K562 (cell line): ENCODE results near the gene PLS1. TPM values are rescaled to one million over a fixed set of nuclear protein-coding genes. Genes with fewer than 3 reads are reported as not detected.
A peak's percentile ranks its signal among the peaks of the same experiment; 100 is the strongest.

Experiments
- ARID3B ChIP-seq: fragments of 250-450 bp; sonication (Bioruptor Pico); IDR thresholded peaks from 2 replicates; pipeline ENCODE4 v1.4.0; 2020; ENCODE audit warnings: borderline replicate concordance
- ARNT ChIP-seq, 2 experiments: fragments of 450-650 bp; IDR thresholded peaks; 2 replicates each; pipeline ENCODE4 v1.6.1; 2016; ENCODE audit warnings: mild to moderate bottlenecking in 1 of 2
- BMI1 ChIP-seq: fragments of 150-350 bp; IDR thresholded peaks from 2 replicates; pipeline ENCODE4 v1.6.1; 2014; ENCODE audit warnings: low read length
- CEBPZ ChIP-seq: fragments of 150-350 bp; IDR thresholded peaks from 2 replicates; pipeline ENCODE4 v1.6.1; 2014; ENCODE audit warnings: low read depth, mild to moderate bottlenecking, low read length, borderline replicate concordance
- CHD2 ChIP-seq: IDR thresholded peaks from 2 replicates; pipeline ENCODE4 v1.6.1; 2011; ENCODE audit warnings: low read depth, low read length
- ETS2 ChIP-seq: IDR thresholded peaks from 2 replicates; pipeline ENCODE4 v1.6.1; 2016; ENCODE audit warnings: borderline replicate concordance, missing genetic modification characterization, mild to moderate bottlenecking, moderate library complexity, missing compliant biosample characterization; ENCODE audit not compliant: poor library complexity, severe bottlenecking
- FOXK2 ChIP-seq, 2 experiments: fragments of 450-650 bp; IDR thresholded peaks in 1 of 2; conservative IDR thresholded peaks in 1 of 2; 2 replicates each; pipeline ENCODE4 v1.6.1; 2016; ENCODE audit warnings: low read depth in 2 of 2, mild to moderate bottlenecking in 1 of 2
- HMGXB4 ChIP-seq: sonication (generic); formaldehyde crosslinking; IDR thresholded peaks from 2 replicates; pipeline ENCODE4 v1.8.1; 2023; ENCODE audit warnings: mild to moderate bottlenecking, missing genetic modification reagents
- JUN ChIP-seq, 2 experiments: sonication (generic) in 1 of 2; formaldehyde crosslinking in 1 of 2; IDR thresholded peaks; 2 replicates each; pipeline versions ENCODE4 v1.6.1 to v1.8.0; 2012 to 2022; ENCODE audit warnings: borderline replicate concordance in 2 of 2, mild to moderate bottlenecking in 2 of 2, improper control_type of control experiment in 1 of 2, low read depth in 1 of 2, low read length in 1 of 2, missing genetic modification reagents in 1 of 2
- L3MBTL2 ChIP-seq: fragments of 450-650 bp; IDR thresholded peaks from 2 replicates; pipeline ENCODE4 v1.6.1; 2016; ENCODE audit warnings: mild to moderate bottlenecking, moderate library complexity
- PHF20 ChIP-seq: fragments of 450-650 bp; IDR thresholded peaks from 2 replicates; pipeline ENCODE4 v1.6.1; 2018; ENCODE audit not compliant: partially characterized antibody
- TFAP4 ChIP-seq: sonication (generic); formaldehyde crosslinking; IDR thresholded peaks from 2 replicates; pipeline ENCODE4 v1.8.0; 2022; ENCODE audit warnings: missing genetic modification reagents, mild to moderate bottlenecking, moderate library complexity, borderline replicate concordance
- TGIF2 ChIP-seq: sonication (generic); formaldehyde crosslinking; IDR thresholded peaks from 2 replicates; pipeline ENCODE4 v1.8.1; 2022; ENCODE audit warnings: mild to moderate bottlenecking, missing genetic modification reagents, moderate library complexity
- TRIM28 ChIP-seq: fragments of 450-650 bp; IDR thresholded peaks from 2 replicates; pipeline ENCODE4 v1.6.1; 2017
- YY1 ChIP-seq, 3 experiments: IDR thresholded peaks; 2 replicates each; pipeline ENCODE4 v1.6.1; 2011; ENCODE audit warnings: low read length in 2 of 3, mild to moderate bottlenecking in 2 of 3, moderate library complexity in 2 of 3, borderline replicate concordance in 1 of 3, control low read depth in 1 of 3, low read depth in 1 of 3; ENCODE audit not compliant: insufficient read depth in 3 of 3, insufficient replicate concordance in 2 of 3, control insufficient read depth in 1 of 3, insufficient read length in 1 of 3; ENCODE audit errors: extremely low read depth in 1 of 3
- ZC3H8 ChIP-seq: fragments of 450-650 bp; IDR thresholded peaks from 2 replicates; pipeline ENCODE4 v1.6.1; 2017
- ZNF644 ChIP-seq: fragments of 200-800 bp; sonication (Bioruptor generic); IDR thresholded peaks from 2 replicates; pipeline ENCODE4 v1.6.1; 2016; ENCODE audit warnings: low read depth, missing genetic modification characterization, missing compliant biosample characterization
- polyA plus RNA-seq, 8 experiments: library from polyadenylated mRNA; depleted of rRNA in 4 of 8; stranded (reverse) in 5 of 8; unstranded in 3 of 8; fragments of >200 nt; fragmentation: Nextera tagmentation in 2 of 8; fragmentation: Illumina TruSeq in 1 of 8; extraction: Ambion mirVana in 2 of 8; extraction: Trizol in 1 of 8; gene quantifications; 2 replicates each; pipeline versions ENCODE4 v1.2.1 to v1.2.3, GENCODE V29; 2011 to 2014; ENCODE audit warnings: inconsistent platforms in 1 of 8, missing spikeins in 1 of 8
- total RNA-seq, 7 experiments: library from RNA; depleted of rRNA in 6 of 7; stranded (reverse); fragments of >200 nt in 6 of 7; fragmentation: Illumina TruSeq in 2 of 7; extraction: Trizol in 2 of 7; gene quantifications; 2 replicates each; pipeline versions ENCODE4 v1.2.1 to v1.2.3, GENCODE V29; 2011 to 2021; ENCODE audit warnings: low replicate concordance in 1 of 7

PLS1 gene
- total and polyA plus RNA-seq, 9 of the 15 experiments (the other 6 are each of a cell fraction or from before 2014, with no cell fraction given): 6.1 to 21.3 (median 13.0) TPM

GRCh38 chr3:142595951-142596725 is at the start of gene PLS1 (continued):
- TF ChIP-seq ETS2 (no peak), JUN (IDR thresholded peaks at IDR 0.05; ENCODE audit: borderline replicate concordance, low read depth, low read length) (peak; percentile 48; the same call in 1 of the 2 replicates), JUN (CRISPR knock-in tag; IDR thresholded peaks at IDR 0.05; ENCODE audit: borderline replicate concordance) (0 out of 2 replicates have a peak, but pooled peaks have one; percentile 50), ZC3H8 (no peak), TGIF2 (CRISPR knock-in tag) (0 out of 2 replicates have a peak, but pooled peaks have one; percentile 52), CHD2 (no peak), TRIM28 (peak; percentile 15; the same call in 1 of the 2 replicates), YY1 (IDR thresholded peaks at IDR 0.05; ENCODE audit: borderline replicate concordance in 1 of 3, control insufficient read depth in 1 of 3, extremely low read depth in 1 of 3, insufficient read depth in 3 of 3, insufficient read length in 1 of 3, insufficient replicate concordance in 2 of 3, low read depth in 1 of 3, low read length in 2 of 3) (peak in 2 of 3 experiments; percentile 67), ARNT (IDR thresholded peaks at IDR 0.05) (0 out of 4 replicates have a peak, but pooled peaks of 1 of the 2 experiments have one; percentile 62), FOXK2 (conservative IDR thresholded peaks at IDR 0.05 in 1 of 2, IDR thresholded peaks at IDR 0.05 in 1 of 2; ENCODE audit: low read depth in 2 of 2) (peak in 1 of 2 experiments; percentile 74; a peak in 2 of 4 replicates), L3MBTL2 (peak; percentile 65), ZNF644 (no peak), CEBPZ (no peak), TFAP4 (CRISPR knock-in tag) (peak; percentile 91), PHF20 (peak; percentile 82), BMI1 (no peak), HMGXB4 (peak; percentile 77; the same call in 1 of the 2 replicates), ARID3B (CRISPR knock-in tag) (no peak)
